IPS-15b (cell line): ENCODE data around the gene NPY4R2.
"Not testable (repeated sequence)": the region's sequence is repeated elsewhere in the genome, so short reads cannot be mapped to it uniquely, and the experiment has no call there.

Experiments used
- H3K27me3 ChIP-seq: one replicate; pipeline ENCODE4 v1.6.1; 2013; ENCODE audit warnings: low read length; ENCODE audit not compliant: control insufficient read depth, insufficient read depth
- H3K36me3 ChIP-seq: one replicate; pipeline ENCODE4 v1.6.1; 2013; ENCODE audit warnings: low read length; ENCODE audit not compliant: control insufficient read depth, insufficient read depth
- H3K4me1 ChIP-seq: one replicate; pipeline ENCODE4 v1.6.1; 2013; ENCODE audit warnings: mild to moderate bottlenecking, low read length; ENCODE audit not compliant: control insufficient read depth, insufficient read depth
- H3K4me3 ChIP-seq: one replicate; pipeline ENCODE4 v1.5.1; 2013; ENCODE audit warnings: low read depth, low read length
- H3K9ac ChIP-seq: one replicate; pipeline ENCODE4 v1.6.1; 2013; ENCODE audit warnings: low read depth, mild to moderate bottlenecking, low read length
- H3K9me3 ChIP-seq: one replicate; pipeline ENCODE4 v1.6.1; 2013; ENCODE audit warnings: mild to moderate bottlenecking, low read length; ENCODE audit not compliant: control insufficient read depth, insufficient read depth

The NPY4R2 gene

GRCh38 chr10:47937634-47938033, 19.2 kb downstream of the NPY4R2 start:
- H3K9me3 ChIP-seq, H3K9ac ChIP-seq, H3K4me3 ChIP-seq, H3K4me1 ChIP-seq, H3K27me3 ChIP-seq, H3K36me3 ChIP-seq: not testable (repeated sequence)

DNA sequence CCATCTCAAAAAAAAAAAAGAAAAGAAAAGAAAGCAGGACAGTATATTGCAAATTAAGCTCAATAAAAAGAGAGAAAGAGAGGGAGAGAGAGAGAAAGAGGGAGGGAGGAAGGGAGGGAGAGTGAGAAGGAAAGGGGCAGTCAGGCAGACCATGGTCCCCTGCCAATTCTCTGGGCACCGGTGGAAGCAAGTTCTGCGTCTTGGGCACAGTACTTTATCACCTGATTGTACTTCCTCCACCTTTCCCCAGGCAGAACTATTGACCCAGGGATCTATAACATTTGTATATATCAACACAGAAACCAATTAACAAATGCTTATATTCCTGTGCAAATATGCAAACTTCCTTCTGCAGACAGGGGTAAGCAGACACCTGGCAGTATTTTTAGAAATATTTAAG, 22.4 kb downstream of the NPY4R2 start:
- H3K36me3 ChIP-seq, H3K4me1 ChIP-seq, H3K9me3 ChIP-seq, H3K4me3 ChIP-seq, H3K27me3 ChIP-seq, H3K9ac ChIP-seq: not testable (repeated sequence)

DNA sequence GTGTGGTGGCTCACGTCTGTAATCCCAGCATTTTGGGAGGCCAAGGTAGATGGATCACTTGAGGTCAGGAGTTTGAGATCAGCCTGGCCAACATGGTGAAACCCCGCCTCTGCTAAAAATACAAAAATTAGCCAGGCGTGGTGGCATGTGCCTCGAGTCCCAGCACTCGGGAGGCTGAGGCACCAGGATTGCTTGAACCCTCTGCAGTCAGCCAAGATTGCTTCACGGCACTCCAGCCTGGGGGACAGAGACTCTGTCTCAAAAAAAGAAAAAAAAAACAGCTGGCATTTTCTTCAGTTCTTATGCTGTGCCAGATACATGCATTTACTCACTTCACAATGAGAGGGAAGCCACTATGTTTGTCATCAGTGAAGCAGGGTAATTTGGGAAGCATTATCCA, 22.9 kb downstream of the NPY4R2 start:
- not testable (repeated sequence) for H3K9me3 ChIP-seq, H3K36me3 ChIP-seq, H3K4me3 ChIP-seq, H3K4me1 ChIP-seq, H3K27me3 ChIP-seq, H3K9ac ChIP-seq

GRCh38 chr10:47942351-47943019, 24.0 kb downstream of the NPY4R2 start:
- H3K36me3 ChIP-seq, H3K27me3 ChIP-seq: not testable (repeated sequence)

GRCh38 chr10:47943328-47943727, 24.9 kb downstream of the NPY4R2 start:
- not testable (repeated sequence) for H3K36me3 ChIP-seq, H3K9me3 ChIP-seq, H3K9ac ChIP-seq, H3K27me3 ChIP-seq, H3K4me1 ChIP-seq, H3K4me3 ChIP-seq

More at GRCh38 chr10:47942351-47943019, 24.0 kb downstream of the NPY4R2 start:
- H3K9ac ChIP-seq, H3K4me3 ChIP-seq, H3K4me1 ChIP-seq, H3K9me3 ChIP-seq: not testable (repeated sequence)

- not testable (repeated sequence) for H3K27me3 ChIP-seq, H3K9me3 ChIP-seq, H3K9ac ChIP-seq, H3K36me3 ChIP-seq, H3K4me3 ChIP-seq, H3K4me1 ChIP-seq
Measured at GRCh38 chr10:47947424-47947823, 29.0 kb downstream of the NPY4R2 start.

DNA sequence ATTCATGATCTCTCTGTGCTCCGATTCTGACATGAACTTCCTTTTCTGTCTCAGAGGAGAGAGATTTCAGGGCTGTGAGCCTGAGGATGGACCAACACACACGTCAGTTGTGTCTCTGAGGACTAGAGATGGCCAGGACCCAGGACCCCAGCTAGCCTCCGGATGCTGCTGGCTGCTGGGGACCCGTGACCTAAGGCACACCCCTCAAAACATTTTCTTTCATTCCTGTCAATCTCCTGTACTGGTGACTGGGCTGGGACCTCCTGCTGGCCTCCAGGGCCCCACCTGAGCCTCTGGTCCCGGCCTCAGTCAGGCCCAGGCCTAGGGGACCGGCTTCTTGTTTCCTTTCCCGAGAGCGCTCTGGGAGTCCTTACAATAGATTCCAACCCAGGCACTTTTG, 38.7 kb downstream of the NPY4R2 start:
- H3K4me3 ChIP-seq, H3K9ac ChIP-seq, H3K36me3 ChIP-seq, H3K9me3 ChIP-seq, H3K4me1 ChIP-seq, H3K27me3 ChIP-seq: not testable (repeated sequence)

- H3K36me3 ChIP-seq, H3K4me1 ChIP-seq, H3K9me3 ChIP-seq, H3K4me3 ChIP-seq, H3K27me3 ChIP-seq, H3K9ac ChIP-seq: not testable (repeated sequence)
Measured at GRCh38 chr10:47959677-47960076, 41.2 kb downstream of the NPY4R2 start.

DNA sequence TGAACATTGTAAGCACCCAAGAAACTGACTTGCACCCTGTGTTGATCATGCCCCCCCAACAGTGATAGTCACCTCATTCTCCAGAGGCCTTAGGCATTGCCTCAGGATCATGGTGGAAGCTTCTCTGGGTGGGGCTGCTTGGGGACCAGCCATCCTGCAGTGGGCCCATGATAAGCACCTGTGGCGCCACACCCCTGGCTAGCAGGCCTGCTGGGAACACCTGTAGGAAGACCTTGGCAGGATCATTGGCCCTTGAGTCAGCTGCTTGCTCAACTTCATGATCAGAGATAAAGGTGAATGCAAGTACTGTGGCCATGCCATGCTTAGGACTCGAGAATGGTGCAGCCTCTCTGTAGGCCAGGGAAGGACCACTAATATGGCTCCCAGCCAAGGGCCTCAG, 42.2 kb downstream of the NPY4R2 start:
- H3K4me3 ChIP-seq, H3K36me3 ChIP-seq, H3K9me3 ChIP-seq, H3K9ac ChIP-seq, H3K27me3 ChIP-seq, H3K4me1 ChIP-seq: not testable (repeated sequence)

DNA sequence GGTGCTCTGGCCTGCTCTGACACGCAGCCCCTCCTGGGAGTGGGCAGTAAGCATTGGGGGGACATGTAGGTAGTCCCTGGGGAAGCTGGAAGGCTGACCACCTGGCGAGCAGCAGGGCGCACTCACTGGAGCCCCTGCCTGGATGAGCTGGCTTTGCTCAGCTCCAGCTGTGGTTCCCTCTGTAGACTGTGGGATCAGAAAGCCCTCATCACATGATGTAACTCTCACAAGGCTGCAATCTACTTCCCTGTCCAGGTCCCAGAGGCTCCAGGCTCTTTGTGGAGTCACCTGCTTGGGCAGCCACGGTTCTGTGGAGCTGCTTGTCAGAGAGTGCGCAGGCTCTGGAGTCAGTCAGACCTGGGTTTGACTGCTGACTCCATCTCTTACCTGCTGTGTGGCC, 44.3 kb downstream of the NPY4R2 start:
- H3K4me3 ChIP-seq, H3K9me3 ChIP-seq, H3K9ac ChIP-seq, H3K4me1 ChIP-seq, H3K36me3 ChIP-seq, H3K27me3 ChIP-seq: not testable (repeated sequence)

DNA sequence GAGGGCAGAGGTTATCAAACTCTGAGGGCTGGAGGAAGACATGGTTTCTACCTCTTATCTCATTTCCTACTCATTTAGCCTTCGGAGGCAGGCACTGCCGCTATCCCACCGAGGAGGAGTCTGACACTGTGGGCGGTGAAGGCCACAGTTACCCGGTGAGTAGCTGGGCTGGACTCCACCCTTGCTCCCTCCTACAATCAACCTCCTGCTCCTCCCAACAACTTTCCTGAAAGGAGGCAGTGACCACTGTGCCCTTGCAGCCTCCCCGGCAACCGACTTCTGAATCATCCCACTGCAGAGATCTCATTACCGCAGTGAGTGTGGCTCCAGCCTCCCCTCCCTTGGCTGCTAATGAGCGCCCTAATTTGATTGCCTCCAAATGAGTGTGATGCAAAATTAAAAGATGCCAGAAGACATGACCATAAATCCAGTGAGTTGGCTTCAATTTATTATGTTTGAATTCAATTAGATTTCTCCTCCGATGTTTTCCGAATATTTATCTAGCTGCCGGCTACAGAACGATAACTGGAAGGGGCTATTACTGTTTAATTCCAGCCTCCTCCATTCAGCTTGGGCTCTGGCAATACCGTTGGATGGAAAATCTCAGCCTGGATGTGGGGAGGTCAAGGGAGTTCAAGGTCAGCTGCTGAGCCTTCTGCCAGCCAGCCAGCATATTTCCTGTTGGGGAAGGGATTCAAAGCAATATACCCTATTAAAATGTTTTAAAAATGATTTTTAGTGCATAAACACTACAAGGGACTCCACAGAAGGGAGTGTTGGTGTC, 46.0 kb downstream of the NPY4R2 start:
- H3K27me3 ChIP-seq, H3K9me3 ChIP-seq, H3K4me1 ChIP-seq, H3K36me3 ChIP-seq, H3K4me3 ChIP-seq, H3K9ac ChIP-seq: not testable (repeated sequence)

GRCh38 chr10:47968988-47969387, 50.5 kb downstream of the NPY4R2 start:
- H3K36me3 ChIP-seq, H3K9ac ChIP-seq, H3K4me1 ChIP-seq, H3K27me3 ChIP-seq, H3K9me3 ChIP-seq, H3K4me3 ChIP-seq: not testable (repeated sequence)
